NCI-H2196 (cell line): ENCODE measurements around the gene FOSL2.
A peak's percentile ranks its signal among the peaks of the same experiment; 100 is the strongest.

ENCODE experiments used
- DNase-seq: peaks from one replicate; lab custom pipeline; 2025; ENCODE audit not compliant: unreplicated experiment; lab: John Stamatoyannopoulos, UW

Gene FOSL2

DNA sequence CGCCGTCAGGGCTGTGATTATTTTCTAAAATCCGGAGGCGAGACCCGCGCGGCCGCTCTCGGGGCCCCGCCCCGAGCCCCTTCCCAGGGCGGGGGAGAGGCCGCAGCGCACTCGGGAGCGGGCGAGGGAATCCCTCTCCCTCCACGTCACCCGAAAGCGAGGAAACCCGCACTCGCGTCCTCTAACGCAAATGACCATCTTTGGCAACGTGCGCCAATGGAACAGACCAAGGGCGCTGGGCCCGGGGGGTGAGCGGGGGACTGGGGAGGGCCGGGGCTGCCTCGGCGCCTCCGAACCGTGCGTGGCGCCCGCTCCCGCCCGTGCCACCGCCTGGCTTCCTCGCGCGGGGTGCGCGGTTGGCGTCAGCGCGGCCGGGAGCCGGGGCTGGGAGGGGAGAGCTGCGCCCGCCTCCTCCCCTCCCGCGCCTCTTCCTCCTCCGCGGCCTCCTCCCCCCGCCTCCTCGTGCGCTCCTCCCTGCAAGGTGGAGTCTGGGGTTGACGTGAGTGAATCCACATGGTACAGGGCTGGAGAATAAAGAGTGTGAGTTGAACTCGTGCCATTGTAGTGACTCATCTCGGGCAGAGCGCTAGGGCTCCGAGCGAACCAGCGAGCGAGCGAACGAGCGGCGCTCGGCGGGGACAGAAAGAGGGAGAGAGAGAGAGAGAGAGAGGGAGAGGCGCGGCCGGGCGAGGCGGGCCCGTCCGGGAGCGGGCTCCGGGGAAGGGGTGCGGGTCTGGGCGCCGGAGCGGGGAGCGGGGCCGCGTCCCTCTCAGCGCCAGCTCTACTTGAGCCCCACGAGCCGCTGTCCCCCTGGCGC, at the start of gene FOSL2:
Gene FOSL2, plus strand, starts transcription at position 562 of the 817 bp plus-strand sequence. CDS start 863 bp downstream, outside the sequence.
- peak; percentile 96 for DNase-seq

DNA sequence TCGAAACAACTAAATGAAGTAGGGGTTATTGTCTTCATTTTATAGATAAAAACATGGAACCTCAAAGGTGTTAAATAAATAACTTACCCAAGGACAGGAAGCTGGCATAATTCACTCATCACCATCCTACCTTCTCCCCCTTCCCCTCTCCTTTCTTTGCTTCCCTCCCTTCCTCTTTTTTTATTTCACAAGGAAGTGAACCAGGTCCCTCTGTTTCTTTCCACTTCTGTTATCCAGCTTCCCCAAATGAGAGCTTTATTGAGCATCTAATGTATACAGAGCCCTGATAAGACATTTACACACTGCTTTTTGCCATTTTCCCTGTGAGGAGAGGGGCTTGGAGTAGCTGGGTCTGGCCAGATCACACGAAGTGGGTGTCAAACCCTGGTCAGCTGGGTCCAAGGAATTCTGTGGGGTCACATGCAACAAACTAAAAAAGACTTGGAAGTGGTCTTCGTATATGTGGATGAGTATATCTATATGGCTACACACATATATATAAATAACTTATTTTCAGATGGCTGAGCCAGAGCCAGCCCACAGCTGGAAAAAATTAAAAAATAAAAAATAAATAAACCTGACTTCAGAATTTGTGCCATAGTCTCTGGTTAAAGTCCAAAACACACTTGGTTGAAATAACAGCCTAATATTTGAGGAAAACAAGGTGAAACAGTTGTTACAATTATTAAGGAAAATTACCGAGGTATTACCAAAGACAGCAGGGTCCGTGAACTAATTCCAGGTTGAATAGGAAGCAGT, 49.3 kb upstream of the FOSL2 start:
- no peak for DNase-seq

DNA sequence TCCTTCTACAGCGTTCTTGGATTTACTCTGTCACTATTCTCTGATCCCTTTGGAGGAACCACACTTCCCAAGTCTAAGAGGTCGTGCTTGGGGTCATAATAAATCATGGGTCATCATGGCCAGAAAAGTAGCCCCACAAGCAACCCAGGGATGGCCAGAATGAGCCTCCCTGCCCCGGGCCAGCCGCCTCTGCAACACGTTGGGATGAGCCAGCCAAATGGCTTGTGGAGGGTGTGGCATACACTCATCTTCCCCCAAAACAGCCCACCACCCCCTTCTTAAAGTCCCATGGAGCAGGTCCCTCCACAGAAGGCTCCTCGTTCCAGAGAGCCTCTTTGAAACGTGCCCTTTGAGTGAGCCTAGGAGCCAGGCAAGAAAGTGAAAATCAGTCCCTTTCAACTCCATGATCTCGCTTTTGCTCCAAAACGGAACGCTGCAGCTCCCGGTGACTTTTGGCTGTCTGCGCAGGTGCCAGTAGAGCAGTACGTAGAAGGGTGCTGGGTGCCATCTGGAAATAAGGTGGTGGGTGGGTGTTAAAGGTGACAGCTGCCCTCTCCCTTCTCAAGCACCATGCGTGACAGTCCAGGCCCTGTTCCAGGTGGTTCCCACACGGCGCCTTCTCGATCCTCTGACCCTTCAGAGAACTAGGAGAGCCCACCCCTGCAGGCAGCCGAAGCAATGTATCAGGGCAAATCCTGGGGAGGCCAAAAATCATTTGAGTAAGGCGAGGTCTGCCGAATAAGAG, 48.5 kb upstream of the FOSL2 start:
- no peak for DNase-seq

DNA sequence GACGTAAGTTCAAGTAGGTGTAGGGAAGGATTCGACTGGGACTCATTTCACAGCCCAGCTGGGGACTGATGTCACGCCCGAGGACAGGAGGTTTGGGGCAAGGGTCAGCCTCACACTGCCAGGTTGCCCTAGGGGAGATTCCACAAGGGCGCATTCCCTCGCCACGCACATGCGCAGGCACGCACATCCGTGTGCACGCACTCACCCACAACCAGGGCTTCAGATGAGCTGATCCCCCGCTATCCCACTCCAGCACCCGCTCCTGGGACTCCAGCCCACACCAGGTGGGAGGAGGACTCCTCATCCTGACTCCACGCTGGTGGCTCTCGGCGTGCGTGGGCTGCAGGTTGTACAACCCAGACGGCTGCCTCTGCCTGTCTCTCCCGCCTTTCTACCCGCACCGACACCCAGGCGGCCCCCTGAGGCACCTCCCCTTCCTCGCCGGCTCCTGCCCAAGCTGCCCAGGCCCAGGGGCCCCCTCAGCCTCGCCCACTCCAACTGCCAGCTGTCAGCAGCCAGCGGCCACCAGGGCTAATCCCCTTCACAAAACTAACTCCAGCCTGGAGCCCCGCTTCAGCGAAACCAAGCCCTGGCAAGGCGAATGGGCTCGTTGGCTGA, 47.8 kb upstream of the FOSL2 start:
- DNase-seq, result no peak

DNA sequence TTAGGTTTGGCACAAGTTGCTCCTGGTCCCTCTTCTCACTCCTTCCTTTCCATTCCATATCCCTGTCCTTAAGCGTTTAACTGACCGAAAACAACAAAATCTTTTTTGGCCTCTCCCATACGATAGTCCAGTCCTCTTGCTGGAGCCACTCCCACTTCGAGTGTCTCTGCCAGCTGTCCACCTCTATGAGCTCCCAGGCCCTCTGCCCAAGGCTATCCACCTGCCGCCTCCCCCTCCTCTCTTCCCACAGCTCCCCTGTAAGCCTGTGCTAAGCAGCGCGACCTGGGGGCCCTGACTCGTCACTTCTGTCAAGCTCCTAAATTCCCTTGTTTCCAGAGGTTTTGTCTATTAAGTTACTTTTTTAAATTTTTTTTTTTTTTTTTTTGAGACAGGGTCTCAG, 47.0 kb upstream of the FOSL2 start:
- no peak for DNase-seq

DNA sequence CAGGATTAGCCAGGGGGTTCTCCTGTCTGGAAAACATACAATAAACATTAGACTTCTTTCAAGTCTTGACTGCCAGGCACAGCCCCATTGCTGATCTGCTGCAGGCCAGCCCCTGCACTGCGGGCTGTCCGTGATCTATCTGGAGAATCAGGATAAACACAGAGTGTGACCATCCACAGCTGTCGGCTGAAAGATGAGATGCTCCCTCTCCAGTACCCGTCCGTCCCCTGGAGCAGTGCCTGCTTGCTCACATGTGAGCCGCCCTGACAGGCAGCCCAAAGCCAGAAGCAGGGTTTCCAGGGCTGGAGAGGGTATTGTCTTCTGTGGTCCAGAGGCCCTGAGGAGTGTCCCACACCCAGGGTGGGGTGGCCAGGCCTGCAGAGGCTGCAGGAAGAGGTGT, 46.1 kb upstream of the FOSL2 start:
- peak; percentile 29 for DNase-seq

DNA sequence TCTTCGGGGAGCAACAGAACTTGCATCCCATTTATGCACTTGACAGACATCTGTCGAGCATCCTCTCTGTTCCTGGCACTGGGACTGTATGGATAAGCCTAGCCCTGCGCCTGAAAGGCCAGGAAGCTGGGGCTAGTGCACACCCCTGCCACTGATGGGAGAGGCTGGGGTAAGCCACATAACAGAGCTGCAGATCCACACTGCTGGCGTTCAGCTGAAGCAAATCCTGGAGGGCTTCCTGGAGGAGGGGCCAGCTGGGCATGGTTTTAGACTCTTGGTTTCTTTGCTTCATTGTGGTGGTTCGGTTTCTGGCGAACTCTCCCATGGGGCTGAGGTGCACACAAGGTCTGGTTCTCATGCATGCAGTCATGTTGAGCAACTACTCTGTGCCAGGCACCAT, 45.5 kb upstream of the FOSL2 start:
- no peak for DNase-seq

DNA sequence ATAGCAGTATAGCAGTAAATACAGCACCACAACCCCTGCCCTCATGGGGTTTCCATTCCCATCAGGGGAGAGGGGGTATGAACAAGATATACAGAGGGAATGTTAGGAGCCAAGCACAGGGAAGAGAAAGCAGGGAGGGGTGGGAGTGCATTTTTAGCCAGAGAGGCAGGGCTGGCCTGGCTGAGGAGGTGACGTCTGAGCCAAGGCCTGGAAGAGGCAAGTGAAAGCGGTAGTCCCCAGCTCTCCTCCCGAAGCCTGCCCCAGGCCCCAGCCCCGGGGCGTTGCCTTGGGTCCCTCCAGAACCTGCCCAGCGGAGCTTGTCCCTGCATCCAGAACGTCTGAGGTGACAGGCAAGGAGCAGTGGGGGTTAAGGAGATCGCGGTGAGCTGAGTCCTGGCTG, 45.1 kb upstream of the FOSL2 start:
- DNase-seq, result no peak

DNA sequence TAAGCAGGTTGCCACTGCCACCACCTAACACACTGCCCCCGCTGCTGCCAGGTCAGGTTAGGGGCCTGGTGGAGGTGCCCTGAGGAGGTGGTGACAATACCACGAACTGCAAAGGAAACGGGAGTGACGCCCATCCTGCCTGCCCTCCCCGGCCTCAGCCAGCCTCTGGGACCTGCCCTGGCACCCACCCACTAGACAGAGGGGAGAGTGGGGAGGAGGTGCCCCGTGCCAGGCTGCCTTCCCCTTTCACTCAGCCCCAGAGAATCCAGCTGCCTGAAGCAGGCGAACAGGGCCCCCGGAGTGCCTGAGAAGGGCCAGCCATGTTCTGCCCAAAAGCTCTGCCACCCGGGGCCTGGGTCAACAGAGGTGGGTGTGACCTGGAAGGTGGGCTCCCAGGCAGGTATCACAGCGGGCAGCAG, 44.5 kb upstream of the FOSL2 start:
- DNase-seq, result no peak

DNA sequence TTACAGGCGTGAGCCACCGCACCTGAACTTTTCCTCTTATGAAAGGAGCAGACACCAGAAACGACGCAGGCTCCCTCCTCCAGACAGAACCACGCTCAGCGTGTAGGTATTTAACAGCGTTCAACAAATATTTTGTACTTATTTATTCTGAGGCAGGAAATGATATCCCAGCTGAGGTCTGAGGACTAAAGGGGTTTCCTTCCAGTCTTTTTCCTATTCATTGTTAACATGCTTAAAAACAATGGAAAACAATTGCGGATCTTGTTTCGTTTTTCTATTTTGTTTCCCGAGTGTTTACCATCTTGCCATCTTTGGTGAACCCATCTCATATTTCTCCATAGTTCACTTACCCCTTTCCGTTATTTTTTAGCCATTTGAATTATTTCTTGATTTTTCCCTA, 43.7 kb upstream of the FOSL2 start:
- no peak for DNase-seq

DNA sequence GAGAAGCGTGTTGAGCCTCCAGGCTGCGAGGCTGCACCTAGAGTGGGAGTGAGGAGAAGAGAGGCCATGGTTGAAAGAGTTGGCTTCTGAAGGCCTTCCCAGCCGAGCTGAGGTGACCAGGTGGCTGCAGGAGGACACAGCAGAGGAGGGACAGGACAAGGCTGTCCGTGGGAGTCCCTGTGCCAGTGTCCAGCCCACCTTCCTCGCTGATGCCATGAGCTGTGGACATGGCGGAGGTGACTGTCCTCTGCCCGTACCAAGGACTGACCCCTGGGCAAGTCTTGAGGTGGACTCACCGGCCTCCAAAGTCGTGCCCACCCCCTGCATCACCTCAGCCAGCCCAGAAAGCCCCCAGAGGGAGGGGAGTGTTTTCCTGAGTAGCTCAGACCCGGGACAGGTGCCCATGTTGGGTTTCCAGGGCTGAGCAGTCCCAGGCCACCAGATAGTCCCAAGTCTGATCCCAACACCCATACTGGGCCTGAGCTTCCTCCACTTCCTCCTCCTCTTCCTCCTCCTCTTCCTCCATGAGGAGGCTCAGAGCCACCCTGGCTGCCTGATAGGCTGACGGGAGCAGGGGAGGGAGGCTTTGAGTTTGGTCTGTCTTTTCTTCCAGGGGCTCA, 43.0 kb upstream of the FOSL2 start:
- DNase-seq, result no peak

DNA sequence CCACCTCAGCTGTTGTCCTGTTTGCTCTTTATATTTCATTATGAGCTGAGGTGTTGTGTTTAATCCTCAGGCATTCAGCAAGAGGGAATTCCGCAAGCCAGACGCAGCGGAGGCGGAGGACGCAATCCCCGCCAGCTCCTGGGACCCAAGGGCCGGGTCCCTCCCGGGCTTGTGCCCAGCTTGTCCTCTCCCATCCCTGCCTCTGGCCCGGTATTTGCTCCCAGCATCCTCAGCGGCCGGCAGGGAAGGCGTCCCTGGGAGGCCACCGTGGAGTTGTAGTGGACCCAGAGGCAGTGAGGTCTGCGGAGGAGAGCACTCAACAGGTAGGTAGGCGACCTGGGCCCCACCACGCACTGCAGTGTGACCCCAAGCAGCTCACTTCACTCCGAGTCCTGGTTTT, 42.5 kb upstream of the FOSL2 start:
- DNase-seq, result no peak

DNA sequence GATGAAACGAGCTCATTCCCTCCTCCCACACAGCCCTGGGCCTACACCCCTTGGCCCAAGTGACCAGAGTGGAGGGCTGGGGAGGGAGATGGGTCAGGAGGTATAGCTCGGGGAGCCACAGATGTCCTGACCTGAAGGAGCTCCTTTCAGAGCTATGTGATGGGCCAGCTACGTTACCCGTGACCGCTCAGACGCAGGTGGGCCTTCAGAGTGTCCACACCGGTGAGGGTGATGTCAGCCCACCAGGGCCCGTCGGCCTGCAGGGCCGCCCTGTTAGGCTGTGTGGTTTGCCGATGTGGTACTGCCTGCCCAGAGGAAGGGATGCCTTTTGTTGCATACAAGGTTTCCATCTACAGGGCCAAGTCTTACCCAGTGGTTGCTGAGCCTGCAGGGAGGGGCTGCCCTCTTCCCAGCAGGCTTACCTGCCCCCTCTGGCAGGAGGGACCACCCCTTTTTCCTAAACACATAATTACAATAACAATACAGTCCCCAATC, 41.8 kb upstream of the FOSL2 start:
- DNase-seq, result no peak

DNA sequence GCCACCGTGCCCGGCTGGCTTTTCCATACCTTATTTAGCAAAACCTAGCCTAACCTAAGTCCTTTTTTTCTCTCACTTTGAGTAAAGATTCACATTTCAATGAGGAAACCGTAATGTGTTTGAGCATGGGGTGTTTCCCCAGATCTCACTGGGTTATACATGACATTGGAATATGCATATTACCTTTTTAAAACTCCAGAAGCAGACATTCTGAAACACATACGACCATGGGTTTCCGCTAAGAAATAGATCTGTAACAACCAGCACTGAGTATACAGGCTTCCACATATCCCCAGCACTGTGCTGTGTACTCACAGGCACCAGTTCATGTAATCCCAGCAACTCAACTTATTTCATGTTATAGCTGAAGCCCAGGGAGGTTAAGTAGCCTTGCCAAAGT, 41.0 kb upstream of the FOSL2 start:
- no peak for DNase-seq

DNA sequence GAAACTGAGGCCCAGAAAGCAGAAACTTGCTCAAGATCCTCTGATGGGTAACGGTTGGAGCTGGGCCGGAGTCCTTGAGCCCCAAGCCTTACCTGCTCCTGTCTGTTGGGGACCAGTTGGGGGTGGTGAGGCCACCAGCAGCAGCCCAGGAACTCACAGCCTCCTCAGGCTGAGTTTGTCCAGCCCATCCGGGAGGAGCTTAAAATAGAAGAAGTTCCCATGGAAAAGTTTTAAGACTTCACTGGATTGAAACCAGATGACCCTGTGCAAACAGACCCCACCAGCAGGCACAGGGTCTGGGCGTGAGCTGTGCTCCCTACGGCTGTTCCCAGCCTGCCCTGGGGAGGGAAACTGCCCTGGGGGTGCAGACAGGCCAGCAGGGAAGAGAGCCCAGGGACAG, 40.6 kb upstream of the FOSL2 start:
- no peak for DNase-seq

DNA sequence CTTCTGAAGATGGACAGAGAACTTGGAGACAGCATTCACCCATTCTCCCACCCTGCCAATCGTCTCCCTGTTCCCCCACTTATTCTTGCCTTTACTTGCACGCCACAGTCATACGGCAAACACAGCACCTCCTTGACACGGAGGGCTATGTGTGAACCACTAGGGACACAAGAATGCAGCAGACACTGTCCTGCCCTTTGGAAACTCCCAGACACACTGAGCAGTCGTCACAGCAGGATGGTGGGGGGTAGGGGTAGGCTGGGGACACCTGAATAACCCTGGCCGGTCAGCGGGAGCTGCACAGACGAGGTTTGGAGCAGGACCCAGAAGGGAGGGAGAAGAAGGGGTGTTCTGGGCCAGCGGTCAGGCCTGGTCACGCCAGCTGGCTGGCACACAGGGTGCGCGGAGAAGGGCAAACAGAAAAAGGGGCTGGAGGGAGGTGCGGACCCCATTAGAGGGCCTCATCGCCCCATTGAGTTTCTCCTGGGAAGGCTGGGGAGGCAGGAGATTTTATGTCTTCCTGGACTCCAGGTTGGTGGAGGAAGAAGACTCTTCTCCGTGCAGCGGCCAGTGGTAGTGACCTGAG, 40.0 kb upstream of the FOSL2 start:
- DNase-seq, result no peak

DNA sequence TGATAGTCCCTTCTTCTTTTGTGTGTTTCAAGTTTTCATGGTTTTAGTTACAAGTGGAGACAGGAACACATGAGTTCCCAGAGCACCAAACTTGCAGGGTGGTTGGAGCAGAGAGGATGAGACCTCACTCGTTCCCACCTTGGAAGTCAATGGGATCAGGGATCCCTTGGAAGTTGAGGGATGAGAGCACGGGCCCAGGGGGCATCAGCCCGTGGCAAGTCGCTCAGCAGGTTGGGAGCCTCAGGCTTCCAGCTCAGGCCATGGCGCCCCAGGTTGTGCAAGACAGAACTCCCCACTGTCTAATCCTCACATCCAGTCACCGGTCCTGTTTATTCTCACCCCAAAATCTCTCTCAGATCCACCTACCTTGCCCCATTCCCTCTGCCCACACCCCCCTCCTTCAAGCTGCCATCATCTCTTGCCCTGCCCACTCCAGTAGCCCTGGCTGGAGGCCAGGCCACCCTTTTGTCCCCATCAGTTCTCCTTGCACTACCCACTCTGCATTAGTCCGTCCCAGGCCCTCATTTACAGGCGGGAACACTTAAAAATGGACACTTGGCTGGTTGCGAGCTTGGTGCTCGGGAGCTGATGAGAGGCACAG, 37.6 kb upstream of the FOSL2 start:
- DNase-seq, result peak; percentile 51

DNA sequence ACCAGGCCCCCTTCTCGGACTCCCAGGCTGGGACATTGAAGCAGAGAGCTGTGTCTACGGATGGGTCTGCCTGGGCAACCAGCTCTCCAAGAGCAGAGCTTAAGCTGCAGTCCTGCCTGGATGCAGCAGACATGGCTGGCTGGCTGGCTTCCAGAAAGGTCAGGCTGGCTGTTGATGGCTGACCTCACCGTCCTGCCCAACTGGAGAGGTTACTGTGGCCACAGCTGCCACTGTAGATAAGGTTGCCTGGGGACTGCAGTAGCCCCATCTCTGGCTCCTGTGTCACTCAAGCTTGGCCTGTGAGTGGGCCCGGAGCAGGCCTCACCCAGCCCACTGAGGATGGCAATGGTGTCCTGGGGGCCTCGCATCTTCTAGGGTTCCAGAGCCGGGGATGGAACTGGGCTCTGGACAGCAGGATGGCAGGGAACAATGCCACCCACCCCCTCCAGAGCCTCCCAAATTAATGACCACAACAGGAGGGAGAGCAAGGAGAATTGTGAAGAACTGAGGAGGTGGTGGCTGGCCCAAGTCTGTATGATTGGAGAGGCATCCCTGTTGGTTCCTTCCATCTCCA, 37.0 kb upstream of the FOSL2 start:
- DNase-seq, result peak; percentile 80

DNA sequence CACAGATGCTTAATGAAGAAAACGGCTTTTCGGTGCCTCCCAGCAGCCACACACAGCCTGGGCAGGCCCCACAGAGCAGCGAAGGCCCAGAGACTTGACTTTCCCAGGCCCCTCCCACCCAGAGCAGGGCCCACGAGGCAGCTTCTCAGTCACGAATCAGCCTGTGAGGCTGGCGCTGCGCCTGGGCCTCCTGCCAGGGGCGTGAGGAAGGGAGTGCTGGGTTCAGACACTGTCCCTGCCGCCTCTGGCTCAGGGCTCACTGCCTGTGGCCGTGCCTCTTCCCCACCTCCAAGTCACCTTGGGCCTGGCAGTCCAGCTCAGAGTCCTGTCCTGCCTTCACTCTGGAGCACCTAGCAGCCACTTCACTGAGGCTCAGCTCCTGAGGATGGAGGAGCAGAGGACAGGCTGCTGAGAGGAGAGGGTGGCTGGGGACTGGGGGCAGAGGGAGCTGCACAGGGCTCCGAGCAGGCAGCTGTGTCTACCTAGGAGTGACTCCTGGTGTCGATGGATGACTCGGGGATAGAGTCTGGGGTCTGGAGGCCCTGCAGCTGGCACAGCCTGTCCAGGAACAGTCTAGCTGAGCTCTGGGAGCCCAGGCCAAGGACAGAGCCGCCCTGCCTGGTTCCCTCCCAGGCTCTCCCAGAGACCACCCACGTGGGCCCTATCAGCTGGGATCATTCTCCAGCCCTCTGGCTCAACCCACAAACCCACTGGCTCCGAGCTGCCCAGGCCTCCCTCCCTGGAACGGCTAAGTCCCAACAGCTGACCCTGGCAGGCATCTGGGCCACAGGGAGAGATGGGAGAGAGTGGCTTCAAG, 36.4 kb upstream of the FOSL2 start:
- peak; percentile 72 for DNase-seq
